ENCODE results near the gene KLHL26.

The KLHL26 gene

GRCh38 chr19:18647371-18647767, 10.5 kb downstream of the KLHL26 start:
- Histone ChIP-seq H3K27me3 (ENCODE audit: insufficient read depth, low read length, poor library complexity, severe bottlenecking) (no peaks in the 10 kb centered on the region), H3K4me1 (ENCODE audit: insufficient read depth, low read length, poor library complexity, severe bottlenecking) (no peaks in the 10 kb centered on the region), H3K79me2 (ENCODE audit: insufficient read depth, low read length) (peaks cover 11% of the 10 kb centered on the region; the same call in 1 of the 2 replicates), H3K9ac (ENCODE audit: low read depth, low read length, poor library complexity, severe bottlenecking) (no peak overlapping the region), H3K4me3 (ENCODE audit: low read length, poor library complexity, severe bottlenecking) (no peak overlapping the region), H2AFZ (ENCODE audit: low read length) (no peak overlapping the region), H3K9me3 (ENCODE audit: insufficient read depth, low read depth, low read length) (no peaks in the 10 kb centered on the region), H3K36me3 (ENCODE audit: insufficient read depth, low read length) (no peaks in the 10 kb centered on the region; the same call in 1 of the 2 replicates), H3K9me2 (replicated peaks; ENCODE audit: low read depth, low read length) (no peaks in the 10 kb centered on the region), H3K4me2 (ENCODE audit: low read depth, low read length, poor library complexity, severe bottlenecking) (no peak overlapping the region), H3F3A (ENCODE audit: low read depth) (no peaks in the 10 kb centered on the region), H4K20me1 (ENCODE audit: insufficient read depth, low read length, poor library complexity, severe bottlenecking) (no peaks in the 10 kb centered on the region)
- TF ChIP-seq EZH2phosphoT487 (IDR thresholded peaks at IDR 0.05; ENCODE audit: borderline replicate concordance) (no peak), CTCF (conservative IDR thresholded peaks at IDR 0.05; ENCODE audit: low read length) (no peak)

GRCh38 chr19:18647807-18648206, 11.0 kb downstream of the KLHL26 start:
- peaks cover 11% of the 10 kb centered on the region; the same call in 1 of the 2 replicates for H3K79me2 ChIP-seq (ENCODE audit: insufficient read depth, low read length)
- no peaks in the 10 kb centered on the region for H3F3A ChIP-seq (ENCODE audit: low read depth)
- H3K9me2 ChIP-seq (replicated peaks; ENCODE audit: low read depth, low read length): no peaks in the 10 kb centered on the region
- H3K4me2 ChIP-seq (ENCODE audit: low read depth, low read length, poor library complexity, severe bottlenecking): no peak overlapping the region
- no peaks in the 10 kb centered on the region for H3K27me3 ChIP-seq (ENCODE audit: insufficient read depth, low read length, poor library complexity, severe bottlenecking)
- H3K4me1 ChIP-seq (ENCODE audit: insufficient read depth, low read length, poor library complexity, severe bottlenecking): no peaks in the 10 kb centered on the region
- no peak overlapping the region for H3K9ac ChIP-seq (ENCODE audit: low read depth, low read length, poor library complexity, severe bottlenecking)
- no peak overlapping the region for H3K4me3 ChIP-seq (ENCODE audit: low read length, poor library complexity, severe bottlenecking)
- H3K9me3 ChIP-seq (ENCODE audit: insufficient read depth, low read depth, low read length): no peaks in the 10 kb centered on the region
- TF ChIP-seq EZH2phosphoT487 (IDR thresholded peaks at IDR 0.05; ENCODE audit: borderline replicate concordance) (no peak), CTCF (conservative IDR thresholded peaks at IDR 0.05; ENCODE audit: low read length) (no peak)
- no peaks in the 10 kb centered on the region for H4K20me1 ChIP-seq (ENCODE audit: insufficient read depth, low read length, poor library complexity, severe bottlenecking)
- no peak overlapping the region for H2AFZ ChIP-seq (ENCODE audit: low read length)
- H3K36me3 ChIP-seq (ENCODE audit: insufficient read depth, low read length): no peaks in the 10 kb centered on the region; the same call in 1 of the 2 replicates

- H4K20me1 ChIP-seq (ENCODE audit: insufficient read depth, low read length, poor library complexity, severe bottlenecking): no peaks in the 10 kb centered on the region
- no peaks in the 10 kb centered on the region for H3K27me3 ChIP-seq (ENCODE audit: insufficient read depth, low read length, poor library complexity, severe bottlenecking)
- no peak overlapping the region for H3K4me2 ChIP-seq (ENCODE audit: low read depth, low read length, poor library complexity, severe bottlenecking)
- H3K79me2 ChIP-seq (ENCODE audit: insufficient read depth, low read length): peaks cover 6% of the 10 kb centered on the region; the same call in 1 of the 2 replicates
- H3K36me3 ChIP-seq (ENCODE audit: insufficient read depth, low read length): no peaks in the 10 kb centered on the region; the same call in 1 of the 2 replicates
- H3K4me3 ChIP-seq (ENCODE audit: low read length, poor library complexity, severe bottlenecking): no peak overlapping the region
- H3K9ac ChIP-seq (ENCODE audit: low read depth, low read length, poor library complexity, severe bottlenecking): no peak overlapping the region
- no peak for TF ChIP-seq CTCF (conservative IDR thresholded peaks at IDR 0.05; ENCODE audit: low read length)
- no peak for TF ChIP-seq EZH2phosphoT487 (IDR thresholded peaks at IDR 0.05; ENCODE audit: borderline replicate concordance)
- H3K4me1 ChIP-seq (ENCODE audit: insufficient read depth, low read length, poor library complexity, severe bottlenecking): no peaks in the 10 kb centered on the region
- H2AFZ ChIP-seq (ENCODE audit: low read length): no peak overlapping the region
- H3K9me2 ChIP-seq (replicated peaks; ENCODE audit: low read depth, low read length): no peaks in the 10 kb centered on the region
- H3F3A ChIP-seq (ENCODE audit: low read depth): no peaks in the 10 kb centered on the region
- H3K9me3 ChIP-seq (ENCODE audit: insufficient read depth, low read depth, low read length): no peaks in the 10 kb centered on the region
These were observed 12.1 kb downstream of the KLHL26 start for GRCh38 chr19:18648973-18649315.

All from Loucy (cell line).